Measurements from ENCODE around the gene SLC25A23. TPM values are rescaled to one million over a fixed set of nuclear protein-coding genes. Genes with fewer than 3 reads are reported as not detected.

Gene SLC25A23
- total and polyA plus RNA-seq, 9 of the 15 experiments (the other 6 are each of a cell fraction or from before 2014, with no cell fraction given): 6.1 to 72.0 (median 26.6) TPM

DNA sequence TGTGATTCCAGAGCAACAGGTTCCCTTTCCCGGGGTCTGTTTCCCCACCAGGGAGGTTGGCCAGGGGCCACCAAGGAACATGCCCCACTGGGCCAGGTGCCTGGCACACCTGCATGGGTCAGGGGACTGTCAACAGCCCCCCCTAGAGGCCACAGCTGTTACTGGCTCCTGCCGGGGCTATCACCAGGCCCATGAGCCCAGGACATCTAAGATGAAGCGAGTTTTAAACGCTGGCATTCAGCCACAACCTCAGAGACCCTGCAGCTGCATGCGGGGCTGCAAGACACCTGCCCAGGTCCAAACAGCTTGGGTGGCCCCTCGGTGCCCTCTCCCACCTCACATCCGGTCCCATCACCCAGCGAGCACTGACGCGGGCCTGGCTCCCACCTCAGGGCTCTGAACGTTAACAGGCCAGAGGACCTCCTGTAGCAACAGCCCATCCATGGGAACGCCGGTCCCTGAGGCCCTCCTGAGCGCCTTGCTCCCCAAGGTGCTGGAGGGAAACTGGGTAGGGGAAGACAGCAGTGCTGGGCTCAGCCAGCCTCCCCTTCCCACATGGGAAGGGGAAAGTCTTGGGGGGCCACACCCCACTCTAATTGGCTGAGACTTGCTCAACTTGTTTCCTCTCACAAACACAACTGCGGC, 47.0 kb downstream of the SLC25A23 start (continued):
- TF ChIP-seq, protein P1, sequence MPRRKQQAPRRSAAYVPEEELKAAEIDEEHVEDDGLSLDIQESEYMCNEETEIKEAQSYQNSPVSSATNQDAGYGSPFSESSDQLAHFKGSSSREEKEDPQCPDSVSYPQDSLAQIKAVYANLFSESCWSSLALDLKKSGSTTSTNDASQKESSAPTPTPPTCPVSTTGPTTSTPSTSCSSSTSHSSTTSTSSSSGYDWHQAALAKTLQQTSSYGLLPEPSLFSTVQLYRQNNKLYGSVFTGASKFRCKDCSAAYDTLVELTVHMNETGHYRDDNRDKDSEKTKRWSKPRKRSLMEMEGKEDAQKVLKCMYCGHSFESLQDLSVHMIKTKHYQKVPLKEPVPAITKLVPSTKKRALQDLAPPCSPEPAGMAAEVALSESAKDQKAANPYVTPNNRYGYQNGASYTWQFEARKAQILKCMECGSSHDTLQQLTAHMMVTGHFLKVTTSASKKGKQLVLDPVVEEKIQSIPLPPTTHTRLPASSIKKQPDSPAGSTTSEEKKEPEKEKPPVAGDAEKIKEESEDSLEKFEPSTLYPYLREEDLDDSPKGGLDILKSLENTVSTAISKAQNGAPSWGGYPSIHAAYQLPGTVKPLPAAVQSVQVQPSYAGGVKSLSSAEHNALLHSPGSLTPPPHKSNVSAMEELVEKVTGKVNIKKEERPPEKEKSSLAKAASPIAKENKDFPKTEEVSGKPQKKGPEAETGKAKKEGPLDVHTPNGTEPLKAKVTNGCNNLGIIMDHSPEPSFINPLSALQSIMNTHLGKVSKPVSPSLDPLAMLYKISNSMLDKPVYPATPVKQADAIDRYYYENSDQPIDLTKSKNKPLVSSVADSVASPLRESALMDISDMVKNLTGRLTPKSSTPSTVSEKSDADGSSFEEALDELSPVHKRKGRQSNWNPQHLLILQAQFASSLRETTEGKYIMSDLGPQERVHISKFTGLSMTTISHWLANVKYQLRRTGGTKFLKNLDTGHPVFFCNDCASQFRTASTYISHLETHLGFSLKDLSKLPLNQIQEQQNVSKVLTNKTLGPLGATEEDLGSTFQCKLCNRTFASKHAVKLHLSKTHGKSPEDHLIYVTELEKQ (CRISPR knock-in tag; IDR thresholded peaks at IDR 0.05): no peak
- TF ChIP-seq, protein P2, sequence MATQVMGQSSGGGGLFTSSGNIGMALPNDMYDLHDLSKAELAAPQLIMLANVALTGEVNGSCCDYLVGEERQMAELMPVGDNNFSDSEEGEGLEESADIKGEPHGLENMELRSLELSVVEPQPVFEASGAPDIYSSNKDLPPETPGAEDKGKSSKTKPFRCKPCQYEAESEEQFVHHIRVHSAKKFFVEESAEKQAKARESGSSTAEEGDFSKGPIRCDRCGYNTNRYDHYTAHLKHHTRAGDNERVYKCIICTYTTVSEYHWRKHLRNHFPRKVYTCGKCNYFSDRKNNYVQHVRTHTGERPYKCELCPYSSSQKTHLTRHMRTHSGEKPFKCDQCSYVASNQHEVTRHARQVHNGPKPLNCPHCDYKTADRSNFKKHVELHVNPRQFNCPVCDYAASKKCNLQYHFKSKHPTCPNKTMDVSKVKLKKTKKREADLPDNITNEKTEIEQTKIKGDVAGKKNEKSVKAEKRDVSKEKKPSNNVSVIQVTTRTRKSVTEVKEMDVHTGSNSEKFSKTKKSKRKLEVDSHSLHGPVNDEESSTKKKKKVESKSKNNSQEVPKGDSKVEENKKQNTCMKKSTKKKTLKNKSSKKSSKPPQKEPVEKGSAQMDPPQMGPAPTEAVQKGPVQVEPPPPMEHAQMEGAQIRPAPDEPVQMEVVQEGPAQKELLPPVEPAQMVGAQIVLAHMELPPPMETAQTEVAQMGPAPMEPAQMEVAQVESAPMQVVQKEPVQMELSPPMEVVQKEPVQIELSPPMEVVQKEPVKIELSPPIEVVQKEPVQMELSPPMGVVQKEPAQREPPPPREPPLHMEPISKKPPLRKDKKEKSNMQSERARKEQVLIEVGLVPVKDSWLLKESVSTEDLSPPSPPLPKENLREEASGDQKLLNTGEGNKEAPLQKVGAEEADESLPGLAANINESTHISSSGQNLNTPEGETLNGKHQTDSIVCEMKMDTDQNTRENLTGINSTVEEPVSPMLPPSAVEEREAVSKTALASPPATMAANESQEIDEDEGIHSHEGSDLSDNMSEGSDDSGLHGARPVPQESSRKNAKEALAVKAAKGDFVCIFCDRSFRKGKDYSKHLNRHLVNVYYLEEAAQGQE (IDR thresholded peaks at IDR 0.05; ENCODE audit: borderline replicate concordance): peak; percentile 13; the same call in 1 of the 2 replicates
- TF ChIP-seq, protein P2 (CRISPR knock-in tag; IDR thresholded peaks at IDR 0.05; ENCODE audit: low read depth): no peak
- TF ChIP-seq MAFF (IDR thresholded peaks at IDR 0.05; ENCODE audit: low read length) (no peak), GTF2F1 (IDR thresholded peaks at IDR 0.05; ENCODE audit: low read depth, low read length) (no peak), RBM34 (IDR thresholded peaks at IDR 0.05; ENCODE audit: borderline replicate concordance, insufficient read depth, low read length) (no peak), POLR2A (conservative IDR thresholded peaks at IDR 0.05) (peak; percentile 76; the same call in 1 of the 2 replicates), FOXA3 (CRISPR knock-in tag; conservative IDR thresholded peaks at IDR 0.05 in 1 of 2, IDR thresholded peaks at IDR 0.05 in 1 of 2) (no peak), ZEB2 (IDR thresholded peaks at IDR 0.05) (peak; percentile 50; the same call in 1 of the 2 replicates), NFIC (IDR thresholded peaks at IDR 0.05) (peak; percentile 41)
- TF ChIP-seq, protein P3, sequence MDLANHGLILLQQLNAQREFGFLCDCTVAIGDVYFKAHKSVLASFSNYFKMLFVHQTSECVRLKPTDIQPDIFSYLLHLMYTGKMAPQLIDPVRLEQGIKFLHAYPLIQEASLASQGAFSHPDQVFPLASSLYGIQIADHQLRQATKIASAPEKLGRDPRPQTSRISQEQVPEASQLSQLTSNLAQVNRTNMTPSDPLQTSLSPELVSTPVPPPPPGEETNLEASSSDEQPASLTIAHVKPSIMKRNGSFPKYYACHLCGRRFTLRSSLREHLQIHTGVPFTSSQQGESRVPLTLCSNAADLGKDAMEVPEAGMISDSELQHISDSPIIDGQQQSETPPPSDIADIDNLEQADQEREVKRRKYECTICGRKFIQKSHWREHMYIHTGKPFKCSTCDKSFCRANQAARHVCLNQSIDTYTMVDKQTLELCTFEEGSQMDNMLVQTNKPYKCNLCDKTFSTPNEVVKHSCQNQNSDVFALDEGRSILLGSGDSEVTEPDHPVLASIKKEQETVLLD (IDR thresholded peaks at IDR 0.05): no peak
- TF ChIP-seq, protein P4, sequence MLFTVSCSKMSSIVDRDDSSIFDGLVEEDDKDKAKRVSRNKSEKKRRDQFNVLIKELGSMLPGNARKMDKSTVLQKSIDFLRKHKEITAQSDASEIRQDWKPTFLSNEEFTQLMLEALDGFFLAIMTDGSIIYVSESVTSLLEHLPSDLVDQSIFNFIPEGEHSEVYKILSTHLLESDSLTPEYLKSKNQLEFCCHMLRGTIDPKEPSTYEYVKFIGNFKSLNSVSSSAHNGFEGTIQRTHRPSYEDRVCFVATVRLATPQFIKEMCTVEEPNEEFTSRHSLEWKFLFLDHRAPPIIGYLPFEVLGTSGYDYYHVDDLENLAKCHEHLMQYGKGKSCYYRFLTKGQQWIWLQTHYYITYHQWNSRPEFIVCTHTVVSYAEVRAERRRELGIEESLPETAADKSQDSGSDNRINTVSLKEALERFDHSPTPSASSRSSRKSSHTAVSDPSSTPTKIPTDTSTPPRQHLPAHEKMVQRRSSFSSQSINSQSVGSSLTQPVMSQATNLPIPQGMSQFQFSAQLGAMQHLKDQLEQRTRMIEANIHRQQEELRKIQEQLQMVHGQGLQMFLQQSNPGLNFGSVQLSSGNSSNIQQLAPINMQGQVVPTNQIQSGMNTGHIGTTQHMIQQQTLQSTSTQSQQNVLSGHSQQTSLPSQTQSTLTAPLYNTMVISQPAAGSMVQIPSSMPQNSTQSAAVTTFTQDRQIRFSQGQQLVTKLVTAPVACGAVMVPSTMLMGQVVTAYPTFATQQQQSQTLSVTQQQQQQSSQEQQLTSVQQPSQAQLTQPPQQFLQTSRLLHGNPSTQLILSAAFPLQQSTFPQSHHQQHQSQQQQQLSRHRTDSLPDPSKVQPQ (CRISPR knock-in tag; IDR thresholded peaks at IDR 0.05; ENCODE audit: borderline replicate concordance): no peak

Measured in K562 (cell line).